Measurements from ENCODE around the gene ZNF740. TPM values are rescaled to one million over a fixed set of nuclear protein-coding genes. Genes with fewer than 3 reads are reported as not detected.

The ZNF740 gene
- total RNA-seq, 4 donors from 2014 or later: 6.9 to 21.2 (median 9.8) TPM

DNA sequence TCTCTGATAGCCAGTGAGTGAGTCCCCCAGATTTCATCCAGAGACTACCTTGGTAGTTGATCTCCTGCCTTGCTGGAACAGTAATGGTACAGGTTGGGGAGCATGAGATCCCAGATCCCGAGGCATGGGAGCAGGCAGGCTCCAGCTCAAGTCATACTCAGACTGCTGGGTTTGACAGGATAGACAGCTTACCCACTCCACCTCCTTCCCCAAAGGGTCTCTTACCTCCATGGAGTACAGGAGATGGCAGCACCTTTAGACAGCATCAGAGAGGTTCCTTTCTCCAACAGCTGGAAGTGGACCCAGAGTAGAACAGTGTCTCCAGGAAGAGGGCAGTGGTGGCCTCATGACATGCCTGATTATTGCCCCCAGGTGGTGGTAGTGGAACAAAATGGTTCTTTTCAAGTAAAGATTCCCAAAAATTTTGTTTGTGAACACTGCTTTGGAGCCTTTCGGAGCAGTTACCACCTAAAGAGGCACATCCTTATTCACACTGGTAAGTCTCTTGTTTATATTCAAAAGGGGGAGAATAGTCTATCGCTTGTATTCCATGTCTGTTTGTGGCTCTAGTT is 5.1 kb downstream of the ZNF740 start:
- Histone ChIP-seq H3K4me3 (no peak overlapping the region), H3K36me3 (peaks cover 28 to 86% (median 44%) of the 10 kb centered on the region in 3 donors), H3K9me3 (no peaks in the 10 kb centered on the region), H3K27ac (no peak overlapping the region), H3K27me3 (no peaks in the 10 kb centered on the region), H3K4me1 (peaks cover 26 to 65% (median 27%) of the 10 kb centered on the region in 3 donors)
- intact Hi-C loops (cut with DNase I): no loop called here
- TF ChIP-seq, protein P1, sequence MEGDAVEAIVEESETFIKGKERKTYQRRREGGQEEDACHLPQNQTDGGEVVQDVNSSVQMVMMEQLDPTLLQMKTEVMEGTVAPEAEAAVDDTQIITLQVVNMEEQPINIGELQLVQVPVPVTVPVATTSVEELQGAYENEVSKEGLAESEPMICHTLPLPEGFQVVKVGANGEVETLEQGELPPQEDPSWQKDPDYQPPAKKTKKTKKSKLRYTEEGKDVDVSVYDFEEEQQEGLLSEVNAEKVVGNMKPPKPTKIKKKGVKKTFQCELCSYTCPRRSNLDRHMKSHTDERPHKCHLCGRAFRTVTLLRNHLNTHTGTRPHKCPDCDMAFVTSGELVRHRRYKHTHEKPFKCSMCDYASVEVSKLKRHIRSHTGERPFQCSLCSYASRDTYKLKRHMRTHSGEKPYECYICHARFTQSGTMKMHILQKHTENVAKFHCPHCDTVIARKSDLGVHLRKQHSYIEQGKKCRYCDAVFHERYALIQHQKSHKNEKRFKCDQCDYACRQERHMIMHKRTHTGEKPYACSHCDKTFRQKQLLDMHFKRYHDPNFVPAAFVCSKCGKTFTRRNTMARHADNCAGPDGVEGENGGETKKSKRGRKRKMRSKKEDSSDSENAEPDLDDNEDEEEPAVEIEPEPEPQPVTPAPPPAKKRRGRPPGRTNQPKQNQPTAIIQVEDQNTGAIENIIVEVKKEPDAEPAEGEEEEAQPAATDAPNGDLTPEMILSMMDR (IDR thresholded peaks at IDR 0.05): no peak
- TF ChIP-seq POLR2A (IDR thresholded peaks at IDR 0.05): no peak
- WGBS, 2 donors: 89 to 100% methylated on average over 2 to 3 of the region's 3 CpGs
- no peak for DNase-seq

DNA sequence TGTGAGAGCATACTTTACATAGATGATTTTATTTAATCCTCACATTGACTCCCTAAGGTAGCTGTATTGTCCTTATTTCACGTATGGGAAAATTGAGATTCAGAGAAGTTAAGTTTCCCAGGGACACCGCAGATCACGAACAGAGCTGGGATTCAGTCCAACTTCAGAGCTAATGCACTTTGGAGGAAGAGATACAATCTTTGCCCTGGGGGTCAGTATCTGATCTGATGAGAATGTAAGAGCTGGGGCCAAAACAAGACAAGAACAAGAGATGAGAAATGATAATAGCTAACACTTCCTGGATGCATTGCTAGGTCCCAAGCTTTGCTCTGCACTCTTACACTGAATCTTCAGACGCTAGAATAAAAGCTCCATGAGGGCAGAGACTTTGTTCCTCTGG is 6.2 kb downstream of the ZNF740 start:
- Histone ChIP-seq H3K27ac (no peak overlapping the region), H3K9me3 (no peaks in the 10 kb centered on the region), H3K36me3 (peaks cover 28 to 97% (median 44%) of the 10 kb centered on the region in 3 donors), H3K4me3 (no peak overlapping the region), H3K4me1 (peaks cover 21 to 58% (median 23%) of the 10 kb centered on the region in 3 donors), H3K27me3 (no peaks in the 10 kb centered on the region)
- intact Hi-C loops (cut with DNase I): no loop called here
- WGBS, 2 donors: 85 to 91% methylated on average over 4 of the region's 4 CpGs
- no peak for DNase-seq
- no peak for TF ChIP-seq POLR2A (IDR thresholded peaks at IDR 0.05)
- TF ChIP-seq, protein P1 (IDR thresholded peaks at IDR 0.05): no peak

DNA sequence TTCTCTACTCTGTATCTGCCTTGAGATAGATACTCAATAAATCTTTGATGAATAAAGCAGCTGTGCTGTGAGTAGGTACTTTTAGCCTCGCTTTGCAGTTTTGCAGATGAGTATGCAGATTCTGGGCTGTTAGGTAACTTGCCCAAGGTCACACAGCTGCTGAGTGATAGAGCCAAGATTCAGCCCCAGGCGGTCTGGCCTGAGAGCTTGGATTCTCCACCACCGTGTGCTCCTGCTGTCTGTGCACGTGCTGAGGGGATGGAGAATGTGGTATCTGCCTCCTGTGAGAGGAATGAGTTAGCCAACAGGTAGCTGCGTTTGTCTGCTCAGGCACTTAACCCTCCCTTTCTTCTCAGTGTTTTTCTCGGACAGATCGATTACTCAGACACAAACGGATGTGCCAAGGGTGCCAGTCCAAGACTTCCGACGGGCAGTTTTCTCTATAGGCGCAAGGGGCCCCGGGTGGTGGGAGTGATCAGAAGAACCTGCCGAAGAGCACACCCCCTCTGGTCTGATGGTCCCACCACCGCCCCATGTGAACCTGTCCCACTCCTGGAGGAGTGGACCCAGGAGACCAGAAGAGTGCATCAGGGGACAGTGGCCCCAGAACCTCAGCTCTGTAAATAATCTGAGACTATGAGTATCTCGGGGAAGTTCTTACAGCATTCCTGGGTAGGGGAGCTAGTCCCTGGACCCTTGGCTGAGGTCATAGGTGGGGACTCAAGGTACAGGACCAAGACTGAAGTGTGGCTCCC is 6.8 kb downstream of the ZNF740 start:
- Histone ChIP-seq H3K4me1 (peaks cover 15 to 52% (median 18%) of the 10 kb centered on the region in 3 donors), H3K4me3 (no peak overlapping the region), H3K27me3 (no peaks in the 10 kb centered on the region), H3K36me3 (peaks cover 28 to 97% (median 43%) of the 10 kb centered on the region in 3 donors), H3K9me3 (no peaks in the 10 kb centered on the region), H3K27ac (no peak overlapping the region)
- WGBS, 2 donors: 78 to 94% methylated on average over 3 to 10 of the region's 15 CpGs
- no peak for TF ChIP-seq POLR2A (IDR thresholded peaks at IDR 0.05)
- TF ChIP-seq, protein P1 (IDR thresholded peaks at IDR 0.05): no peak
- DNase-seq: no peak
- intact Hi-C loops (cut with DNase I): no loop called here

DNA sequence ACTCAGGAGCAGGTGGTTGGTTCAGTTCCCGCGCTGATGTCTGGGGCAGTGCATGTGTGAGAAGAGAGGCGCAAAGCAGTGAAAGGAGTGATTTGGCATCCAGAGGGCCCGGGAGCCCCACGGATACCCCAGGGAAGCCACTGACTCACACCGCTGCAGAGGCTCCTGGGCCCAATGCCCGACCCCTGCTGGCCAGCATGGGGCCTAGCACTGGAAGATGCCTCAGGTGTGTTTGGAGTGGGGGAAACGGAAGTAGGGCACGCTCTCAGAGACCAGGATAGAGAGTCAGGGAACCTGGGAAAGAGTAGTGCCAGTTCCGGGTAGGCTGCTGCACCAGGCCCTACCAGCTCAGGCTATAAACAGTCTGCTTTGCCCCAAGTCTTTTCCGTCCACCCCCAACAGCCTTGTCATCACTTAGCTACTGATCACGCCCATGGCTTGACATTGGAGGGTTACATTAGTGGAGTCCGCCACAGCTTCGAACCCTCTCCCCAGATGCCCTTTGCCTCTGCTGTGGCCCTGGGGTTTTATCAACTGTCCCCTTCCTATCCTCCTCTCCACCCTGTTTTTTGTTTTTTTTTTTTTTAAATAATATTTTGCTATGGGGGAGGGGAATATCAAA is 9.7 kb downstream of the ZNF740 start:
- peaks cover 13 to 78% (median 27%) of the 10 kb centered on the region in 3 donors for H3K36me3 ChIP-seq
- H3K4me1 ChIP-seq: peaks cover 0 to 25% (median 7%) of the 10 kb centered on the region in 3 donors
- intact Hi-C loops (cut with DNase I): no loop called here
- DNase-seq: no peak
- WGBS, 2 donors: 50 to 60% methylated on average over 7 to 10 of the region's 14 CpGs
- TF ChIP-seq, protein P1 (IDR thresholded peaks at IDR 0.05): peak; percentile 37 to 77 (median 64)
- TF ChIP-seq POLR2A (IDR thresholded peaks at IDR 0.05): no peak
- no peaks in the 10 kb centered on the region for H3K27me3 ChIP-seq
- no peak overlapping the region for H3K4me3 ChIP-seq
- peak overlapping the region in 2 of 4 donors; percentile 5 to 8 for H3K27ac ChIP-seq
- no peaks in the 10 kb centered on the region for H3K9me3 ChIP-seq

All from esophagus squamous epithelium (tissue), 5 donors.